GDM1 (cell line): ENCODE results near the gene LMAN2L.
"Not testable (repeated sequence)": the region's sequence is repeated elsewhere in the genome, so short reads cannot be mapped to it uniquely, and the experiment has no call there.

Experiments used
- DNase-seq: peaks from one replicate; lab custom pipeline; 2025; lab: John Stamatoyannopoulos, UW

The LMAN2L gene

DNA sequence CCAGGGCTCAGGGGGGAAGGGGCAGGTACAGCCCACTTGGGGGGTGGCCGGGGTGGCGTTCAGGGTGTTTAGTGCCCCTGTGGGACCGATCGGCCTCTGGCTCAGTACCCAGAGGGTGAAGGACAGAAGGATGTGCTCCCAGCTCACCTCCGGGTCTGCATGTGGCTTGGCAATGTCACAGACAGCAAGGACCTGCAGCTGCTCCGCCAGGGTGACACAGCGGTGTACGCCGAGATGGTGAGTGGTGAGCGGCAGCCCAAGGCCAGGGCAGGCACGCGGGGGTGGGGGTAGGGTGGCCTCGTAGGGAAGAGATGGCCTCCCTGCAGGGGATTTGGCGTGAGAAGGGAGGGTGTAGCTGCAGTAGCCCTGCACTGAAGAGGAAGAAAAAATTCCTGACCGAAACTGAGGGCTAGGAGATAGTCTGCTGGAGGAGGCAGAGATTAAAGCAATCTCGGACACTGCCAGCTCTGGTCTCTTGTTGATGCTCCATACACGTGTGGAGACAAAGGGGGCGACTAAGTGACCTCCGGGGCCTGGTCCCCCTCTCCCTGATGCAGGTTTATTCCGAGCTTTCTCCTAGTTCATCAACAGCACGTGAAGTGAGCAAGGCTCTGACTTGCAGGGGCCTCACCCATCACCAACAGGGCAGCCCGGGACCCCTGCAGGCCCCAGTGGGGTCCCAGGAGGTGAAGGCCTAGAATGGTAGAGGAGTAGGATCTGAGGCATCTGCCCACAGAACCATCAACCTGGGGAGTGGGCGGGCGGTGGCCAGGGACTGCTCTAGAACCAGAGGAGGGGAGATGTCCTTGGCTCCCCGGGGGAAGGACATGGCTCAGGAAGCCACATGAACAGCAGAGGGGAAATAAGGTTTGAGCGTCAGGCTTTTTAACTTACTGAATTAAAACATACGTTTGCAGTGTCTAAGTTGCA, 51.9 kb downstream of the LMAN2L start:
- no peak for DNase-seq

DNA sequence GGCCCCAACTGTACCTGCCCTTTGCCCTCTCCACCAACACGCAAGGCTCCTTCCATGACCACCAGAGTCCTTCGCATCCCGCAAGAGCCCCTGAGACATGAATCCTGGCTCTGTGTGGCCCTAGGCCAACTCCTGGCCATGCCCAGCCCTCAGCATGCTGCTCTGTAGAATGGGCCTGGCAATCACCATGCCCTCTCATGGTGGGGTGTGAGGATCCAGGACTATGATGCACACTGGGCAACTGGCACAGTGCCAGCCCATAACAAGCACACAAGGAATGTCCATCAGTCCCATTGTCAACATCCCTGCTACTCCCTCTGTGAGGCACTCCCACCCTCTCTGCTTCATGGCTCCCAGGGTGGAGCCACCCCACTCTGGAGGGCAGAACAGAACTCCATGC, 52.6 kb downstream of the LMAN2L start:
- DNase-seq: no peak

DNA sequence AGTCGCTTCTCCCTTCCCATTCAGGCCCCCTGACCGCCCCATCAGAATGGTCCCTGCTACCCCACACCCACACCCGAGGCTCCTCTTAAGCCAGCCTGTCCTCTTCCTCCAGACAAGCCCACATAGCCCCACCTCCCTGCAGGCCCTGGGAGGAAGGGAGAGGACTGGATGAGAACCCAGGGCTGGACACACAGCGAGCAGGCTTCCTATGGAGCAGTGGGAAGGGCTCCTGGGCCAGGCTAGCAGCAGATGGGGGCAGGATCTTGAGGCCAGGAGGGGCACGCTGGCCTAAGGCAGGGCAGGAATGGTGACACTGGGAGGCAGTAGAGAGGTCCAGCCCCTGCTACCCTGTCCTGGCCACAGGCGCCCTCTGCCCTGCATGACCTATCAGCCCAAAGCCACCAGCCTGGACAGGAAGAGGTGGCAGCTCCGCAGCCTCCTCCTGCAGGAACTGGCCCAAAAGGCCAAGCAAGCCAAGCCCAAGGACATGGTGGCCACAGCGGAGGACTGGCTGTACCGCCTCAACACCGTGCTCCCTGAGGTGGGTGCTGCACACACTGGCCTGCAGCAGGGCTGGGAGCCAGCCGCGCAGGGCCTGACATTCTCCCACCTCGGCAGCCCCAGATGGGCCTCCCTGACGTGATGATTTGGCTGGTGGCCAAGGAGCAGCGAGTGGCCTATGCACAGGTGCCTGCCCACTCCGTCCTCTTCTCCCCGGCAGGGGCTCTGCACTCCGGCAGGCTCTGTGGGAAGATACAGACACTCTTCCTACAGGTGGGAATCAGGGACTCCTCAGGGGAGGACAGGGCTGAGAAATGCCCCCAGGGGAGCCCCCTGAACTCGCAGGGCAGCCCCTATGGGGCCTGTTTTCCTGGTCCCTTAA, 54.0 kb downstream of the LMAN2L start:
- no peak for DNase-seq

DNA sequence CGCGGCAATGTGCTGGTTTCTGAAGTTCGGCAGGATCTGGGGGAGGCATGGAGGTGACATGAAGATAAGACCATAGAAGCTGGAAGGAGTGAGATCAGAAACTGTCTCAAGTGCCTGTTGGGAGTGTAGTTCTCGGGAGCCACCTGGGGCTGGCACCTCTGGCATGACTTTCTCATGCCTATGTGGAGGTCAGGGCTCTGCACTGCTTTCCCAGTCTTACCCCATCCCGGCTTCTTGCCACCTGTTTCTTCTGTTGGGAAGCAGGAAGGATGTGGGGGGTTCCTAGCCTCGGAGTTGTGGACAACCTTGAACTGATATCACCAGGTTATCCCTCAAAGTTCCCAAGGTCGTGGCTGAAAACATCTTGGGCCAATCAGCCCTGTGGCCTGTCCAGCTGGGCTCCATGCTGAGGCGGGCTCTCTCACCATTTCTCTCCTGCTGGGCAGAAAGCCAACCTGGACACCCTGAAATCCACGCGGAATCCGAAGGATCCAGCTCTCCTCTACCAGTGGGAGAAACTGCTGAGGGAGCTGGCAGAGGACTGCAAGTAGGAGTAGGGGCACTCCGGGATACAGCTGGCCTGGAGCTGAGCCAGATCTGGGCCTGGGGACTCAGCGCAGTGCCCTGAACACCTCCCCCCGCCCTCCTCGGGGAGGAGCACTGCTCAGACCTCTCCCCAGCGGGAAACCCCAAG, 54.8 kb downstream of the LMAN2L start:
- DNase-seq: no peak

DNA sequence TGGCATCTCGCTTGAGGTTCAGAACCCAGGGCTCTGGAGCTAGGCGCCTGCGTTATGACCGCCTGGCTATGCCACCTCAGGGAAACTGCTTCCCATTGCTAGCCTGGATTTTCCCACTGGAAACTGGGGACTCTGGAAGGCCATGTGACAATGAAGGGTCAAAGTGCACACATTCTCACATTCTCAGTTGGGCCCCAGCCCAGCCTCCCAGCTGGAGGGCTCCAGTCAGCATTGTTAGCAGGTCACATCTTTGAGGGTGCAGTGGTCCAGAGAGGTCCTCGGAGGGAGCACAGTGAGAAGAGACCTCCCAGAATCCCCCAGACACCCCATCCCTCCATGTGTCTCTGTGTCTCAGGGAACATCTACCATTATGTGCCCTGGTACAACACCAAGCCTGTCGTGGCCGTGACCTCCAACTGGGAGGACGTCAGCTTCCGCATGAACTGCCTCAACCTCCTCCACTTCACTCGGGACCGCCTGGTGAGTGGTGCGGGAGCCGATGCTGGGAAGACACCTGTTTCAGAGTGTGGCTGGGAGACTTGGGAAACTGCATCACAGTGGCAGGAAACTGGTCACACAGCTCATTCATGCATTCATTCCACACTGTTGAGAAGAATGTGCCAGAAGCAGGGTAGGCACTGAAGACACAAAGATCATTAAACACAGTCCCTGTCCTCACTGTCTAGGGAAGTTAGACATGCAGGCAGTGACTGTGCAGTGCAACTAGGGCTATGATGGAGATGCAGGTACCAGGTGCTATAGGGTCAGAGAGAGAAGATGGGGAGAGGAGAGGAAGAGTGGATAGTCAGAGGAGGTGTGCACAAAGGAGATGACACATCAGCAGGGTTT, 55.7 kb downstream of the LMAN2L start:
- DNase-seq: no peak

DNA sequence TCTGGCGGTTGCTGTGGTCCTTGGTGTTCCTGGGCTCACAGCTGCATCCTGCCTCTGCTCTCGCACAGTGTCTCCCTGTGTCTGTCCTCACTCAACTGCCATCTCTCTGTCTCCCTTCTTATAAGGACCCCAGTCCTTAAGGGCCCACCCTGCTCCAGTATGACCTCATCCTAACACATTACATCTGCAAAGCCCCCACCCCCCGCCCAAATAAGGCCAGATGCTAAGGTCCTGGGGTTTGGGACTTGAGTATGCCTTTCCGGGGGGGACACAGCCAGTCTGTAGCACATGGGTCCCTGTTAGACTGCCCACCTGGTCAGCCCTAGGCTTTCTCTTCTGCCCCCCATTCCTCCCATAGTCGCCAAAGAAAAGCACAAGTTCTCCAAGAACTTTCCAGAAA, 56.6 kb downstream of the LMAN2L start:
- no peak for DNase-seq

DNA sequence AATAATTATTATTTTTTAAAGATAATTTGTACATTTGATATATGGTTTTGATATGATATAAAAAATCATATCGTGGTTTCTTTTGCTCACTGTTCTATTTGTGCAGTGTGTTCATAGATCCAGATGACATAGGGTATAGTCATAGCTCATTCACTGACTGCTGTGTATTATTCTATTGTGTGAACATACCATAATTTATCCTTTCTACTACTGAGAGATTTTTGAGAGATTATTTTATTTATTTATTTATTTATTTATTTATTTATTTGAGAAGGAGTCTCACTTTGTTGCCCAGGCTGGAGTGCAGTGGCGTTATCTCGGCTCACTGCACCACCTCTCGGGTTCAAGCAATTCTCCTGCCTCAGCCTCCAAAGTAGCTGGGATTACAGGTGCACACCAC, 58.3 kb downstream of the LMAN2L start:
- no peak for DNase-seq

DNA sequence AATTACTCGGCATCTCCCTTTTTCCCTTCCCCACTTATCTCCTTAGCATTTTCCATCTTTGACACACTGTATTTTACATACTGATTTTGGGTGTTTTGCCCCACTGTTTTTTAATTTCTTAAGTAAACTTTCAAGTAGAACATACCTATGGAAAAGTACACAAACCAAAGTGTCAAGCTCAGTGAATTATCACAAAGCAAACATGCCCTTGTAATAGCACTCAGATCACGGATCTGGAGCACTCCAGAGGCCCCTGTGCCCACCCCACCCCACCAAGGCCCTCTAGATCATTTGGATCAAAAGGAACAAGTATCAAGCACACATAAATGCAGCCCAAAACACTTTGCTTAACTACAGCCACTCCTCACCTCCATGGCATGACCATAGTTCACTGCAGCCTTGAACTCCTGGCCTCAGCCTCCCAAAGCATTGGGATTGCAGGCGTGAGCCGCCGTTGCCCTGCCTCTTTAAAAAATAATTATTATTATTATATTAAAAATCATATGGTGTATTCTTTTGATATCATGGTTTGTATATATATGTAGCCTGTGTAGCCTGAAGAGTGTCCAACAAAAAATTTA, 59.2 kb downstream of the LMAN2L start:
- no peak for DNase-seq

DNA sequence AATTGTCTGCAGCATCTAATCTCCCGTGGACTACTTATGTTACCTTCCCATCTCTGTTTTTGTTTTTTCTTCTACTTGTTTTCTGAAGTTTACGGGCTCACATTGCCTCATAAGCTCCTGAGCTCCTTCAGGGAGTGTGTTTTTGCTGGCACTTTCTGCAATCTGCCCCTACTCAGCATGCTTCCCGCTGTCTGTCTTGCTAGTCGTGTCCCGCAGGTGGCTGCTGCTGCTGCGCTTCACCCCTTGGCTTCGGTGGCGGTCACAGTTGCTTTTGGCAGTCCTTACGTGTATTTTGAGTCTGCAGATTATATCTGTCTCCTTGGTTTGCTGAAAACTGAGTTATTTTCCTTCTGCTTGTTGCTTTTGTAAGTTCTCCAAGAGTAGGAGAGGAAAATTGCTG, 60.0 kb downstream of the LMAN2L start:
- no peak for DNase-seq

DNA sequence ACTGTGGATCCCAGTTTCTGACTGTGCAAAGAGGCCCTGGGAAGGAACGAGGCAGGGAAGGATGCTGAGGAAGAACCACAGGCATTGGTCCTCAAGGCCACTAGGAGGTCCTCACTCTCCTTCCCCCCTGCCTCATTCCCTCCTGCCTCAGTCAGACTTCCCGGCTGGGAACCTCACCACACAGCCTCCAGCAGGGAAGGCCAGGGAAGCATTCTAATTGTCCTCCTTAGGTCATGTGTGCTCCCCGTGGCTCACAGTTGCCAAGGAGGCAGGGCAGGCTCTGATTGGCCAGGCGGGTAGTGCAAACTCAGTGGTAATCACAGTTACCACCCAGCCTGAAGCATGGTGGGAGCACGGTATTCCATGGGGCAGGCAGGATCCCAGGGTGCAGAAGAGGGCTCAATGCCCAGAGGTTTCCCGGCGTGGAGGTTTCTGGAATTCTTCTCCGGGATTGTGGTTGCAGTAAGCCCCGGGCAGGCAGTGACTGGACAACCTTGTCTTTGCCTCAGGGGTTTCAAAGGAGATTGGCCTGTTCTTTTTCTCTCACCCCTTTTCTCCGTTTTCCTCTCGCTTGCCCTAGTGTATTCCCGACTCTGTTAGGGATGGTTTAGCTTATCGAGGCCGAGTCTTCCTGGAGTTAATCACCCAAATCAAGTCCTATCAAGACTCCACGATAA, 70.2 kb downstream of the LMAN2L start:
- no peak for DNase-seq

DNA sequence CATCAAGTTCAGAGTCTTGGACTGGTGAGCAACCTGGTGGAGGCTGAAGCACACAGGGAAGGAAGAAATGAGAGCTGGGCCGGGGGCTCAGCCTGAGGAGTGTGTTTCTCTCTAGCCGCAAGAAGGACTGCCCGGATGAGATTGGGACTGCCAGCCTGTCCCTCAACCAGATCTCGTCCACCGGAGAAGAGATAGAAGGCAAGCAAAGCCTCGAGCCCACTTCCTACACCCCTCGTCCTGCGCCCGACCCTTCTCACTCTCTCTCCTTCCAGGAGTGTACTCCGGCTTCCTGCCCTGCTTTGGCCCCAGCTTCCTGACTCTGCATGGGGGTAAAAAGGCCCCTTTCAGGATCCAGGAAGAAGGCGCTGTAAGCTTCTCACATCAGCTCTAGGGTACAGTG, 71.1 kb downstream of the LMAN2L start:
- no peak for DNase-seq

DNA sequence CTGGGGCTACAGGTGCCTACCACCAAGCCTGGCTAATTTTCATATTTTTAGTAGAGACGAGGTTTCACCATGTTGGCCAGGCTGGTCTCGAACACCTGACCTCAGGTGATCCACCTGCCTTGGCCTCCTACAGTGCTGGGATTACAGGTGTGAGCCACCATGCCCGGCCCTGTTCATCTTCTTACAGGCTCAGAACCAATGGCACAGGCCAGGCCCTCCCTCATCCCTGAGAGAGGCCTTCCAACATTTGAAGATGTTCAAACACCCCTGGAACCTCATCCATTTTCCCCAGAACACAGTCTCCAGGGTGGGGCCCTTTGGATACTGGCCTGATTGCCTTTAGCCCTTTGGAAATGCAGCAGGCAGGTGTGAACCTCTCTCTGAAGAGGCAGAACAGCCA, 74.1 kb downstream of the LMAN2L start:
- DNase-seq: not testable (repeated sequence)

DNA sequence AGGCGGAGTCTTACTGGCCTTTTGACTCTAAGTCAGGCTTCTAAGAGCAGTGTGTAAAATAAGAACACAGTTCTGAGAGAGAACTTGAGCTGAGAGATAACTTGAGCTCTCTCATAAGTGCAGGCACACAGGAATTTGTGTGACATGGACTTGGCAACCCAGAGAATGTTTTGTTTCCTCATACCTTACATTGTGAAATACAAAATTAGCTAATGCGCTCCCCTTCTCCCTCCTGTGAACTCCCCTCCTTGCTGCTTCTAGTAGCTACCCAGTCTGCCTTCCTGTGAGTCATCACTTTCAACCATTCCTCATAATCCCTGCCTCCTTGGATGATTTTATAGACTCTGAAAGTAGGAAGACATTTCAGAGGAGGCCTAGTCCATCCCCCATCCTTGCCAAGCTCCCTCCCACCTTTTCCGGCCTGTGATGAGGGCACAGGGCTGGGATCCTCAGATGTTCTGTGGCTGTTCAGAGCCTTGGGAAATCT, 74.7 kb downstream of the LMAN2L start:
- DNase-seq: peak; percentile 24

DNA sequence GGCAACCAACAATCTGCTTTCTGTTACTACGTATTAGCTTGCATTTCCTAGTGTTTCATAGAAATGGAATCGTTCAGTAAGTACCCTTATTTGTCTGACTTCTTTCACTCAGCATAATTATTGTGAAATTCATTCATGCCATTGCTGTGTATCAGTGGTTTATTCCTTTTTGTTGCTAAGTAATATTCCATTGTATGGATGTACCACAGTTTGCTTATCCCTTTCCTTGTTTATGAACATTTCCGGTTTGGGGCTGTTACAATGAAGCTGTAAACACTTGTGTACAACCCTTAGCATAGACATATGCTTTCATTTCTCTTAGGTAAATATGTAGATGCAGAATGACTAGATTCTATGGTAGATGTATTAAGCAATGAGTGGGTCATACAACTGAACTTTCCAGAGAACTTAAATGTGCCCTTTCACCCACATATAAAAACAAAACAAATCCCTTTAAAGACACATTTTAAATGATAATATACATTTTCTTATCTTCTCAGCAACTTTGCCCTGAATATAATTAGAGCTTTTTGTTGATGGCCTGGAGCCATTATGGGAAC, 75.4 kb downstream of the LMAN2L start:
- no peak for DNase-seq

DNA sequence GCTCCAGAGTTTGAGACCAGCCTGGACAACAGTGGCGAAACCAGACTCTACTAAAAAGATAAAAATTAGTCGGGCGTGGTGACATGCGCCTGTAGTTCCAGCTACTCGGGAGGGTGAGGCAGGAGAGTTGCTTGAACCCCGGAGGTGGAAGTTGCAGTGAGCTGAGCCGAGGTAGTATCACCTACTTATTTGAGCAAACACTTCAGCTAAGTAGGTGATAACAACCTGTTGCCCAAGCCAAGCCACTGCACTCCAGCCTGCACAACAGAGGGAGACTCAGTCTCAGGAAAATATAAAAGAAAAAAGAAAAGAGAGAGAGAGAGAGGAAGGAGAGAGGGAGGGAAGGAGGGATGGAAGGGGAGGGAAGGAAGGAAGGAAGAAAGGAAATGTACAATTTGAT, 76.0 kb downstream of the LMAN2L start:
- no peak for DNase-seq

DNA sequence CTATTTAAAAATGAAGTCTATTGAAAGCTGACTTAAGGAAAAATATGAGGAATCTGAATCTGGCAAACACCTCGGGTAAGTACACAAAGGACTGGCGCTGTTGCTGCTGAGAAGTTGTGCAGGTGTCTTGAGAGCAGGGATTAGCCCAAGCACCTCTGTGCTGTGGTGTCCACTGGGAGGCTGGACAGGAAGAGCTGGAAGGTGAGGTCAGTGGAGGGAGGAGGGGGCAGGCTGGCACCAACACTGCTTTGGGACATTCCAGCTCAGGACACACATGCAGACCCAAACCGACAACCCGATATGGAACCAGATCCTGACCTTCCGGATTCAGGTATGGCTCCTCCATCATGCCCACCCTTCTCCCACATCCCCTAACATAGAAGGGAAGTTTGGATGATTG, 76.7 kb downstream of the LMAN2L start:
- DNase-seq: no peak

DNA sequence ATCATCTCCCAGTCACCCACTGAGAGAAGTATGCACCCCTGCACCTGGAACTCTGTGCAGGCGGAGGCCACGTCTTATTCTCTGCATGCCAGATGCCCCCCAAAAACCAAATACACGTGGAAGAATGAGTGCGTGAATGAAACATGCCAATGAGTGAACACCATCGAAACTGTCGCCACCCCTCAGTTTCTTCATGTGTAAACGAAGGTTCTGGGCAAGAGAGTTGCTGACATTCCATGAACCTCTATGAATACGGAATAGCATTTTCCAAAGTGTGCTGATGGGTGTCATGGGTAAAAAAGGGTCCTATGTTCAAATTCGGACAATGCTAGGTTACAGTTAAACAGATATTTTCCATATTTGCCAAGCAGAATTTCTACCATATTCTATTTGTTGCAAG, 77.5 kb downstream of the LMAN2L start:
- DNase-seq: no peak

DNA sequence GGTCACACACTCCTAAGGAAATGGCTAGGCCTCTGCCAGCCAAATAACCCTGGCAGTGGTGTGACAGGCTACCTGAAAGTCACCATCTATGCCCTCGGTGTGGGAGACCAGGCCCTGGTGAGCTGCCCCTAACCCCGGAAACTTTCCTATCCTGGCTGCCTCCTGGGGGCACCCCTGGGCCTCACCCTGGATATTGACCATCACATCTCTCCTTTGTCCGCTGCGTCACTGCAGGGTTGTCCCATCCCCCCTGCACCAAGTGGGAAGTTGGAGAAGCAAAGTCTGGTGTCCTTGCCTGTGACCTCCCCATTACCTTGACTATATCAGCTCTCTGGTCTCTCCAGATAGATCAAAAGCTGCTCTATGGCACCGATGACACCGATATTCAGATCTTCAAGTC, 78.5 kb downstream of the LMAN2L start:
- DNase-seq: no peak

DNA sequence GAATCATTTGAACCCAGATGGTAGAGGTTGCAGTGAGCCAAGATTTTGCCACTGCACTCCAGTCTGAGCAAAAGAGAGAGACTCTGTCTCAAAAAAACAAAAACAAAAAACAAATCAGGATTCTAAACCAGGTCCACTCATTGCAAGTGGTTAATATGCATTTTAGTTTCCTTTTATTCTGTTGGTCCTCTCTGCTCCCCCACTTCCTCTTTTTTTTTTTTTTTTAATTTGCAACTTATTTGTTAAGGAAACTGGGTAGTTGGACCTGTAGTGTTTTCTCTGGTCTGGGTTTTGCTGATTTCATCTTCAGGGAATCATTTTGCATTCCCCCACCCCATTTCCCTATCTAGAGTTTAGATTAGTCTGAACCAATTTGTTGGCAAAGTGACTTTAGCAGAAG, 83.3 kb downstream of the LMAN2L start:
- DNase-seq: no peak
